GM18526 (cell line): ENCODE data around the gene RBPMS2.

Source experiments
- POLR2A ChIP-seq: IDR thresholded peaks from 3 replicates; pipeline ENCODE4 v1.6.1; 2011; ENCODE audit not compliant: insufficient read length; ENCODE audit errors: extremely low read depth

RBPMS2 gene

GRCh38 chr15:64716452-64716851 lies 58.9 kb downstream of the RBPMS2 start:
- TF ChIP-seq POLR2A = no peak

- TF ChIP-seq POLR2A = no peak
These were observed 61.8 kb downstream of the RBPMS2 start for GRCh38 chr15:64713592-64713991.

GRCh38 chr15:64712353-64712752 lies 63.0 kb downstream of the RBPMS2 start:
- TF ChIP-seq POLR2A = no peak

GRCh38 chr15:64710676-64711428 lies 64.5 kb downstream of the RBPMS2 start:
- TF ChIP-seq POLR2A = no peak

GRCh38 chr15:64706011-64706911 lies 69.1 kb downstream of the RBPMS2 start:
- no peak for TF ChIP-seq POLR2A

GRCh38 chr15:64705006-64705405 lies 70.4 kb downstream of the RBPMS2 start:
- TF ChIP-seq POLR2A = no peak

GRCh38 chr15:64703632-64703959 lies 71.8 kb downstream of the RBPMS2 start:
- no peak for TF ChIP-seq POLR2A

- TF ChIP-seq POLR2A = peak; percentile 90
These were observed 72.4 kb downstream of the RBPMS2 start for GRCh38 chr15:64702816-64703631.

GRCh38 chr15:64701482-64702184 lies 73.8 kb downstream of the RBPMS2 start:
- no peak for TF ChIP-seq POLR2A

- TF ChIP-seq POLR2A = no peak
These were observed 74.3 kb downstream of the RBPMS2 start for GRCh38 chr15:64701051-64701450.

- TF ChIP-seq POLR2A = no peak
These were observed 75.5 kb downstream of the RBPMS2 start for GRCh38 chr15:64699751-64700388.

- TF ChIP-seq POLR2A = no peak
These were observed 76.6 kb downstream of the RBPMS2 start for GRCh38 chr15:64698823-64699222.

GRCh38 chr15:64697911-64698369 lies 77.4 kb downstream of the RBPMS2 start:
- no peak for TF ChIP-seq POLR2A

- TF ChIP-seq POLR2A = no peak
These were observed 78.9 kb downstream of the RBPMS2 start for GRCh38 chr15:64696481-64696880.
